IMR-90 (cell line): ENCODE data around the gene RPTOR. TPM values are rescaled to one million over a fixed set of nuclear protein-coding genes. Genes with fewer than 3 reads are reported as not detected.

ENCODE experiments used
- ATAC-seq: fragments of 200-7000 bp; cut with Tn5 transposase; 2 replicates; pipeline ENCODE4 v1.9.1; 2020; ENCODE audit warnings: low read depth, mild to moderate bottlenecking, moderate library complexity
- BruUV-seq: library from RNA; stranded (reverse); fragments of 400-500 nt; replicated peaks from 2 replicates; lab custom pipeline; 2021; lab: Mats Ljungman, UMichigan
- CTCF ChIA-PET: fragments of 300-600 bp; formaldehyde crosslinking; extraction: SDS; loops from one replicate; lab custom pipeline; 2021; ENCODE audit warnings: antibody characterized with exemption; lab: Yijun Ruan, JAX
- POLR2A ChIA-PET: fragments of 300-600 bp; sonication (Branson Sonifier 250); formaldehyde crosslinking; loops from one replicate; lab custom pipeline; 2022; ENCODE audit warnings: antibody characterized with exemption; ENCODE audit not compliant: unreplicated experiment; lab: Charles Lee
- DNase-seq: peaks from one replicate; pipeline ENCODE4 v3.0.0; 2013
- H2AFZ ChIP-seq: replicated peaks from 2 replicates; pipeline ENCODE3; 2013; ENCODE audit warnings: low read length, mild to moderate bottlenecking; ENCODE audit not compliant: poor library complexity
- H2AK5ac ChIP-seq: 2 replicates; pipeline ENCODE4 v1.6.1; 2013; ENCODE audit warnings: low read depth, low read length, inconsistent platforms
- H2AK9ac ChIP-seq: replicated peaks from 2 replicates; pipeline ENCODE3; 2013; ENCODE audit warnings: mild to moderate bottlenecking, low read depth, low read length, moderate library complexity; ENCODE audit not compliant: poor library complexity
- H2BK120ac ChIP-seq: 2 replicates; pipeline ENCODE4 v1.6.1; 2013; ENCODE audit warnings: low read depth, low read length, inconsistent platforms
- H2BK15ac ChIP-seq: 3 replicates; pipeline ENCODE4 v1.6.1; 2013; ENCODE audit warnings: low read depth, low read length, inconsistent platforms
- H2BK20ac ChIP-seq: 2 replicates; pipeline ENCODE4 v1.6.1; 2013; ENCODE audit warnings: low read depth, mild to moderate bottlenecking, inconsistent platforms, low read length, moderate library complexity
- H2BK5ac ChIP-seq: 2 replicates; pipeline ENCODE4 v1.6.1; 2013; ENCODE audit warnings: mild to moderate bottlenecking, low read depth, low read length, inconsistent platforms; ENCODE audit not compliant: poor library complexity, severe bottlenecking
- H3K14ac ChIP-seq: replicated peaks from 2 replicates; pipeline ENCODE4 v1.6.1; 2013; ENCODE audit warnings: low read depth, low read length, inconsistent platforms
- H3K18ac ChIP-seq: 2 replicates; pipeline ENCODE4 v1.6.1; 2013; ENCODE audit warnings: low read depth, low read length, control low read depth
- H3K23ac ChIP-seq: 2 replicates; pipeline ENCODE4 v1.6.1; 2013; ENCODE audit warnings: low read depth, low read length, inconsistent platforms
- H3K27ac ChIP-seq: 2 replicates; pipeline ENCODE4 v1.5.1; 2013; ENCODE audit warnings: mild to moderate bottlenecking, control low read depth, low read length; ENCODE audit not compliant: insufficient read depth
- H3K27me3 ChIP-seq: 2 replicates; pipeline ENCODE4 v1.6.1; 2013; ENCODE audit warnings: low read length; ENCODE audit not compliant: control insufficient read depth, insufficient read depth
- H3K36me3 ChIP-seq: 2 replicates; pipeline ENCODE4 v1.6.1; 2013; ENCODE audit warnings: low read length, mixed read lengths; ENCODE audit not compliant: control insufficient read depth, insufficient read depth
- H3K4ac ChIP-seq: 2 replicates; pipeline ENCODE4 v1.6.1; 2013; ENCODE audit warnings: low read depth, low read length, inconsistent platforms
- H3K4me1 ChIP-seq: 2 replicates; pipeline ENCODE4 v1.6.1; 2013; ENCODE audit warnings: low read length, mixed read lengths; ENCODE audit not compliant: control insufficient read depth, insufficient read depth
- H3K4me2 ChIP-seq: 2 replicates; pipeline ENCODE4 v1.6.1; 2013; ENCODE audit warnings: low read depth, mild to moderate bottlenecking, control low read depth, low read length, moderate library complexity
- H3K4me3 ChIP-seq: 2 replicates; pipeline ENCODE4 v1.5.1; 2013; ENCODE audit warnings: low read depth, mild to moderate bottlenecking, control low read depth, low read length, moderate library complexity; ENCODE audit not compliant: insufficient read depth
- H3K56ac ChIP-seq: 2 replicates; pipeline ENCODE4 v1.6.1; 2013; ENCODE audit warnings: low read length, inconsistent platforms; ENCODE audit not compliant: insufficient read depth; ENCODE audit errors: extremely low read depth
- H3K79me1 ChIP-seq, 2 experiments: 2 replicates each; pipeline ENCODE4 v1.6.1; 2013; ENCODE audit warnings: low read length in 2 of 2, inconsistent platforms in 1 of 2, low read depth in 1 of 2
- H3K9ac ChIP-seq: 2 replicates; pipeline ENCODE4 v1.6.1; 2013; ENCODE audit warnings: low read depth, low read length, control low read depth
- H3K9me1 ChIP-seq: 2 replicates; pipeline ENCODE4 v1.6.1; 2013; ENCODE audit warnings: low read length, inconsistent platforms; ENCODE audit not compliant: insufficient read depth
- H3K9me3 ChIP-seq: 2 replicates; pipeline ENCODE4 v1.6.1; 2013; ENCODE audit warnings: low read length; ENCODE audit not compliant: control insufficient read depth, insufficient read depth
- H4K20me1 ChIP-seq: 2 replicates; pipeline ENCODE4 v1.6.1; 2013; ENCODE audit warnings: low read length, inconsistent platforms; ENCODE audit not compliant: insufficient read depth
- H4K5ac ChIP-seq: 2 replicates; pipeline ENCODE4 v1.6.1; 2013; ENCODE audit warnings: mild to moderate bottlenecking, low read depth, low read length, control low read depth
- H4K8ac ChIP-seq, 2 experiments: 2 replicates each; pipeline ENCODE4 v1.6.1; 2013; ENCODE audit warnings: low read depth in 2 of 2, low read length in 2 of 2, control low read depth in 1 of 2, inconsistent platforms in 1 of 2
- H4K91ac ChIP-seq: 2 replicates; pipeline ENCODE4 v1.6.1; 2013; ENCODE audit warnings: low read depth, low read length, inconsistent platforms; ENCODE audit not compliant: insufficient read depth
- MXI1 ChIP-seq: IDR thresholded peaks from 2 replicates; pipeline ENCODE4 v1.6.1; 2012; ENCODE audit warnings: low read depth, mild to moderate bottlenecking, low read length, moderate library complexity, borderline replicate concordance
- NFE2L2 ChIP-seq: fragments of 150-350 bp; IDR thresholded peaks from 2 replicates; pipeline ENCODE4 v1.6.1; 2016; ENCODE audit warnings: low read depth, mild to moderate bottlenecking, low read length
- POLR2A ChIP-seq: IDR thresholded peaks from 2 replicates; pipeline ENCODE4 v1.6.1; 2012; ENCODE audit warnings: mild to moderate bottlenecking, low read depth, low read length
- RFX5 ChIP-seq: IDR thresholded peaks from 2 replicates; pipeline ENCODE4 v1.8.0; 2012; ENCODE audit warnings: low read depth, mild to moderate bottlenecking, low read length, moderate library complexity
- WGBS, 2 experiments: methylation state at CpG; one replicate each; pipeline versions ENCODE4 v1.1.5 to v1.1.7; 2013; ENCODE audit warnings: missing lambda C conversion rate in 2 of 2; ENCODE audit not compliant: insufficient read length in 1 of 2; ENCODE audit errors: extremely low coverage in 2 of 2; 5-methylcytosine and 5-hydroxymethylcytosine counted together
- dilution Hi-C: fragments of 300-500 bp; cut with HindIII; formaldehyde crosslinking; loops from one replicate; pipeline ENCODE4 v1.14.3; 2018; ENCODE audit warnings: low sequenced_read_pairs; ENCODE audit not compliant: unreplicated experiment
- in situ Hi-C: fragments of 300-500 bp; cut with MboI; formaldehyde crosslinking; loops from 3 replicates; pipeline ENCODE4 v1.14.3; 2019; ENCODE audit warnings: low sequenced_read_pairs, inconsistent platforms, mixed read lengths
- intact Hi-C: fragments of 100-400 bp; cut with micrococcal nuclease; formaldehyde crosslinking; loops from 2 replicates; pipeline ENCODE4 v1.10.0; 2022
- polyA plus RNA-seq, 3 experiments: library from polyadenylated mRNA; depleted of rRNA; stranded (reverse); fragments of >200 nt; gene quantifications; 2 replicates each; pipeline ENCODE4 v1.2.3, GENCODE V29; 2012; ENCODE audit warnings: low replicate concordance in 1 of 3
- total RNA-seq: library from RNA; depleted of rRNA; stranded (reverse); fragments of >200 nt; gene quantifications from 2 replicates; pipeline ENCODE4 v1.2.3, GENCODE V29; 2012
- TF ChIP-seq, protein P1 (sequence below): conservative IDR thresholded peaks from 2 replicates; pipeline ENCODE4 v1.5.1; 2012; ENCODE audit warnings: mild to moderate bottlenecking, low read depth, low read length, improper control_type of control experiment

Gene RPTOR
- total and polyA plus RNA-seq, 2 of the 4 experiments (the other 2 are of a cell fraction): 10.8 to 14.7 TPM

DNA sequence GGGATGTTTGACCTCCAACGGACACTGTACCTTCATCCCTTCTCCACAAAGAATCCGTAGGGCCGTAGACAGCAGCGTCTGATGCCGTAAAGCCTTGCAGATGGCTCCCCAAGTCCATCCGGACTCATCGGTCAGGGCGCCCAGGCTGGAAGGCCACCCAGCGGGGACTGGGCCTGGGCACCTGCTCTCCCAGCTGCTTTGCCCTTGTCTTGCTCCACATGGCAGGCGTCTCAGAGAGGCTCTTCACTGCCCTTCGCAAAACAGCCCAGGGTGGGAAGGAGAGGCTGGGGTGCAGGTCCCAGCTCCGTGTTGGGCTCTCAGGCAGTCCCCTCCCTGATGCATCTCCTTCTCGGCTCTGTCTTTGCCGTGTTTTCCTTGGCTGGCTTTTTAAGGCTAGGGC lies 6.2 kb upstream of the RPTOR start:
- no peak overlapping the region for H2BK5ac ChIP-seq
- dilution Hi-C loops (no loop called here), in situ Hi-C loops (no loop called here), intact Hi-C loops (no loop called here)
- H3K9me3 ChIP-seq: no peaks in the 10 kb centered on the region
- H3K4me2 ChIP-seq: no peak overlapping the region
- no peaks in the 10 kb centered on the region for H3K36me3 ChIP-seq
- no peak overlapping the region for H2AK9ac ChIP-seq
- ChIA-PET POLR2A (no interaction called here), CTCF (no interaction called here)
- H4K5ac ChIP-seq: no peak overlapping the region
- DNase-seq (no peak), ATAC-seq (no peak)
- H3K14ac ChIP-seq: no peak overlapping the region
- no peaks in the 10 kb centered on the region for H3K79me1 ChIP-seq
- no TSS peak for BruUV-seq
- 89% methylated on average over 6 of the region's 14 CpGs; no CpG with 5 or more reads in 1 of the 2 experiments for WGBS, 2 experiments
- no peak overlapping the region for H2AFZ ChIP-seq
- H3K27ac ChIP-seq: no peak overlapping the region
- no peak overlapping the region for H3K18ac ChIP-seq
- 0 out of 2 replicates have a peak, but pooled peaks cover 2% of the 10 kb centered on the region for H3K4me1 ChIP-seq
- H2BK20ac ChIP-seq: no peak overlapping the region
- H3K9ac ChIP-seq: no peak overlapping the region
- no peak for TF ChIP-seq NFE2L2
- TF ChIP-seq POLR2A: no peak
- TF ChIP-seq, protein P1, sequence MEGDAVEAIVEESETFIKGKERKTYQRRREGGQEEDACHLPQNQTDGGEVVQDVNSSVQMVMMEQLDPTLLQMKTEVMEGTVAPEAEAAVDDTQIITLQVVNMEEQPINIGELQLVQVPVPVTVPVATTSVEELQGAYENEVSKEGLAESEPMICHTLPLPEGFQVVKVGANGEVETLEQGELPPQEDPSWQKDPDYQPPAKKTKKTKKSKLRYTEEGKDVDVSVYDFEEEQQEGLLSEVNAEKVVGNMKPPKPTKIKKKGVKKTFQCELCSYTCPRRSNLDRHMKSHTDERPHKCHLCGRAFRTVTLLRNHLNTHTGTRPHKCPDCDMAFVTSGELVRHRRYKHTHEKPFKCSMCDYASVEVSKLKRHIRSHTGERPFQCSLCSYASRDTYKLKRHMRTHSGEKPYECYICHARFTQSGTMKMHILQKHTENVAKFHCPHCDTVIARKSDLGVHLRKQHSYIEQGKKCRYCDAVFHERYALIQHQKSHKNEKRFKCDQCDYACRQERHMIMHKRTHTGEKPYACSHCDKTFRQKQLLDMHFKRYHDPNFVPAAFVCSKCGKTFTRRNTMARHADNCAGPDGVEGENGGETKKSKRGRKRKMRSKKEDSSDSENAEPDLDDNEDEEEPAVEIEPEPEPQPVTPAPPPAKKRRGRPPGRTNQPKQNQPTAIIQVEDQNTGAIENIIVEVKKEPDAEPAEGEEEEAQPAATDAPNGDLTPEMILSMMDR: no peak
- TF ChIP-seq MXI1: no peak
- TF ChIP-seq RFX5: no peak
- H3K4me3 ChIP-seq: no peak overlapping the region
- H2BK15ac ChIP-seq: no peak overlapping the region
- H4K20me1 ChIP-seq: no peaks in the 10 kb centered on the region
- H2BK120ac ChIP-seq: no peak overlapping the region
- peaks cover 7% of the 10 kb centered on the region for H3K27me3 ChIP-seq
- H2AK5ac ChIP-seq: no peak overlapping the region
- no peaks in the 10 kb centered on the region for H3K9me1 ChIP-seq
- no peak overlapping the region for H3K56ac ChIP-seq
- no peak overlapping the region for H3K4ac ChIP-seq
- no peak overlapping the region for H4K91ac ChIP-seq
- H3K23ac ChIP-seq: no peak overlapping the region
- no peak overlapping the region for H4K8ac ChIP-seq
